A549 (cell line): ENCODE data around the gene EARS2. TPM values are rescaled to one million over a fixed set of nuclear protein-coding genes. Genes with fewer than 3 reads are reported as not detected.

Experiments used
- BCL3 ChIP-seq: fragments of >200 bp; sonication (Bioruptor Twin); formaldehyde crosslinking; IDR thresholded peaks from 3 replicates; pipeline ENCODE4 v1.6.1; 2016
- BHLHE40 ChIP-seq: IDR thresholded peaks from 2 replicates; pipeline ENCODE4 v1.6.1; 2012; ENCODE audit warnings: low read depth, low read length, inconsistent platforms
- CHD4 ChIP-seq: fragments of 200-600 bp; sonication (generic); IDR thresholded peaks from 2 replicates; pipeline ENCODE4 v1.6.1; 2016; ENCODE audit warnings: antibody characterized with exemption, mild to moderate bottlenecking, borderline replicate concordance
- E2F6 ChIP-seq: IDR thresholded peaks from 2 replicates; pipeline ENCODE4 v1.6.1; 2012; ENCODE audit warnings: low read depth, borderline replicate concordance
- ELK1 ChIP-seq: fragments of 150-350 bp; IDR thresholded peaks from 2 replicates; pipeline ENCODE4 v1.6.1; 2014; ENCODE audit warnings: low read depth, mild to moderate bottlenecking, low read length
- FOSL2 ChIP-seq, 2 experiments: fragments of 450-650 bp in 1 of 2; fragments of >200 bp in 1 of 2; sonication (Bioruptor Twin) in 1 of 2; formaldehyde crosslinking; IDR thresholded peaks; 2 replicates each; pipeline versions ENCODE4 v1.5.0 to v1.6.1; 2016 to 2020; ENCODE audit warnings: mild to moderate bottlenecking in 1 of 2, moderate library complexity in 1 of 2
- GATA3 ChIP-seq: IDR thresholded peaks from 2 replicates; pipeline ENCODE4 v1.6.1; 2012; ENCODE audit warnings: borderline replicate concordance
- HES2 ChIP-seq: fragments of >200 bp; sonication (Bioruptor Twin); formaldehyde crosslinking; IDR thresholded peaks from 2 replicates; pipeline ENCODE4 v1.6.1; 2016
- HOXA7 ChIP-seq: fragments of 250-450 bp; sonication (Bioruptor Pico); IDR thresholded peaks from 2 replicates; pipeline ENCODE4 v1.5.0; 2020; ENCODE audit warnings: mild to moderate bottlenecking, moderate library complexity
- JUN ChIP-seq, 2 experiments: fragments of >200 bp; sonication (Bioruptor Twin); formaldehyde crosslinking; IDR thresholded peaks; 2 replicates in 1 of 2; 3 replicates in 1 of 2; pipeline ENCODE4 v1.6.1; 2016 to 2017
- JUNB ChIP-seq: fragments of >200 bp; sonication (Bioruptor Twin); formaldehyde crosslinking; IDR thresholded peaks from 2 replicates; pipeline ENCODE4 v1.6.1; 2016
- MAFK ChIP-seq: fragments of 450-650 bp; IDR thresholded peaks from 2 replicates; pipeline ENCODE4 v1.6.1; 2014; ENCODE audit not compliant: partially characterized antibody
- NFE2L2 ChIP-seq: fragments of 150-350 bp; conservative IDR thresholded peaks from 2 replicates; pipeline ENCODE4 v1.6.1; 2014; ENCODE audit warnings: low read length
- POLR2AphosphoS2 ChIP-seq: conservative IDR thresholded peaks from 2 replicates; pipeline ENCODE4 v1.6.1; 2012; ENCODE audit warnings: low read length, improper control_type of control experiment, inconsistent platforms
- RAD21 ChIP-seq, 2 experiments: fragments of >200 bp in 1 of 2; sonication (Bioruptor Twin) in 1 of 2; formaldehyde crosslinking in 1 of 2; IDR thresholded peaks in 1 of 2; conservative IDR thresholded peaks in 1 of 2; 2 replicates in 1 of 2; 3 replicates in 1 of 2; pipeline ENCODE4 v1.6.1; 2012 to 2018; ENCODE audit warnings: inconsistent platforms in 1 of 2
- RCOR1 ChIP-seq: fragments of 150-350 bp; IDR thresholded peaks from 2 replicates; pipeline ENCODE4 v1.6.1; 2014; ENCODE audit warnings: antibody characterized with exemption, low read length, low read depth
- REST ChIP-seq: fragments of 200-600 bp; sonication (generic); IDR thresholded peaks from 2 replicates; pipeline ENCODE4 v1.6.1; 2016; ENCODE audit warnings: antibody characterized with exemption, mild to moderate bottlenecking, moderate library complexity
- TFCP2L1 ChIP-seq: fragments of 250-450 bp; sonication (Bioruptor Pico); IDR thresholded peaks from 2 replicates; pipeline ENCODE4 v1.5.0; 2021; ENCODE audit warnings: mild to moderate bottlenecking
- ZC3H11A ChIP-seq: fragments of 450-650 bp; IDR thresholded peaks from 2 replicates; pipeline ENCODE4 v1.6.1; 2014; ENCODE audit warnings: antibody characterized with exemption, mild to moderate bottlenecking
- polyA plus RNA-seq, 4 experiments: library from polyadenylated mRNA; depleted of rRNA in 3 of 4; stranded (reverse); fragments of >200 nt; fragmentation: RNase III in 1 of 4; extraction: RNeasy Plus Mini Kit Qiagen cat#74134 plus additional on column Dnase treatment in 1 of 4; gene quantifications; 2 replicates in 3 of 4; 3 replicates in 1 of 4; pipeline ENCODE4 v1.2.3, GENCODE V29; 2011 to 2017
- TF ChIP-seq, protein P1 (sequence below): IDR thresholded peaks from 2 replicates; pipeline ENCODE4 v1.6.1; 2012

The EARS2 gene
- polyA plus RNA-seq, 2 of the 4 experiments (the other 2 are of a cell fraction), result 30.4 to 45.2 TPM

GRCh38 chr16:23595951-23596720, 39.0 kb upstream of the EARS2 start, which contains the start of gene NDUFAB1 (continued):
- peak; percentile 55; the same call in 1 of the 3 replicates for TF ChIP-seq BCL3
- no peak for TF ChIP-seq HES2
- TF ChIP-seq REST, result no peak
- TF ChIP-seq BHLHE40, result no peak
- TF ChIP-seq POLR2AphosphoS2, result no peak
- peak; percentile 73 to 85; a peak in 4 of 5 replicates for TF ChIP-seq JUN (IDR thresholded peaks at IDR 0.05)
- TF ChIP-seq ELK1, result no peak
- 0 out of 2 replicates have a peak, but pooled peaks have one; percentile 45 for TF ChIP-seq E2F6
- no peak for TF ChIP-seq RCOR1
- peak in 1 of 2 experiments; percentile 24; a peak in 1 of 5 replicates for TF ChIP-seq RAD21 (conservative IDR thresholded peaks at IDR 0.05 in 1 of 2, IDR thresholded peaks at IDR 0.05 in 1 of 2)
- peak; percentile 29; the same call in 1 of the 2 replicates for TF ChIP-seq CHD4
- TF ChIP-seq MAFK, result no peak
- TF ChIP-seq, protein P1, sequence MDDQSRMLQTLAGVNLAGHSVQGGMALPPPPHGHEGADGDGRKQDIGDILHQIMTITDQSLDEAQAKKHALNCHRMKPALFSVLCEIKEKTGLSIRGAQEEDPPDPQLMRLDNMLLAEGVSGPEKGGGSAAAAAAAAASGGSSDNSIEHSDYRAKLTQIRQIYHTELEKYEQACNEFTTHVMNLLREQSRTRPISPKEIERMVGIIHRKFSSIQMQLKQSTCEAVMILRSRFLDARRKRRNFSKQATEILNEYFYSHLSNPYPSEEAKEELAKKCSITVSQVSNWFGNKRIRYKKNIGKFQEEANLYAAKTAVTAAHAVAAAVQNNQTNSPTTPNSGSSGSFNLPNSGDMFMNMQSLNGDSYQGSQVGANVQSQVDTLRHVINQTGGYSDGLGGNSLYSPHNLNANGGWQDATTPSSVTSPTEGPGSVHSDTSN, result 0 out of 2 replicates have a peak, but pooled peaks have one; percentile 21
- no peak for TF ChIP-seq FOSL2 (IDR thresholded peaks at IDR 0.05)
- no peak for TF ChIP-seq FOSL2 (CRISPR knock-in tag; IDR thresholded peaks at IDR 0.05)
- TF ChIP-seq JUNB, result no peak
- no peak for TF ChIP-seq TFCP2L1
- TF ChIP-seq GATA3, result 0 out of 2 replicates have a peak, but pooled peaks have one; percentile 29
- no peak for TF ChIP-seq HOXA7 (CRISPR knock-in tag)
- no peak for TF ChIP-seq NFE2L2
- no peak for TF ChIP-seq ZC3H11A
